ENCODE results near the gene SLC2A1. TPM values are rescaled to one million over a fixed set of nuclear protein-coding genes. Genes with fewer than 3 reads are reported as not detected.

SLC2A1 gene
- total RNA-seq, 1 experiment from 2014 or later, result 90.9 TPM

DNA sequence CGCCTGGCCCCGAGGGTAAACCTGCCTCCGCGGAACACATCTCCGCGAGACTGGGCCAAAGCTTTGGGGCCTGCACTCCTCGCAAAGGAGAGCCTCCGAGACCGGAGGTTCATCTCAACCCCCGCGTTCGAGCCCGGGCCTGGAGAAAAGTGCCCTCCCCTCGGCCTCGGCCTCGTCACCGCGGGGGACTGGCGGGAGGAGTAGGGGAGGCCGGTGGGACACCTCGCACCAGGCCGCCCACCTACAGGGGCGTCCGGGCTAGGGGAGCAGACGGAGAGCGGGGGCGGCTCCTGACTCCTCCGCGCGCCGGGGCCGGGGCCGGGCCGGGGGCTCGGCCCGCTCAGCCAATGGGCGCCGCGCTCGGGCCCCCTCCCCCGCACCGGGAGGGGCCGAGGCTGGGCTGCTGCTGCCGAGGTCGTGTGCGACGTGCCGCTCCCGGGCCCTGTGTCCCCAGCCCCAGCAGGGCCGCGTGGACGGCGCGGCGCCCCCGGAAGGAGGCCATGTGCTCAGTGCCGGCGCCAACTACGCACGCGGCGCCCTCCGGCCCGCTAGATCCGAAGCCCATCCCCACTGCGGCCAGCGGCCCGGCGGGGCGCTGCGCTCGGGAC lies 684 bp downstream of the SLC2A1 start:
- Histone ChIP-seq H3K27me3 (ENCODE audit: control insufficient read depth, insufficient read depth, low read length) (no peaks in the 10 kb centered on the region; the same call in 1 of the 2 replicates), H3K36me3 (replicated peaks; ENCODE audit: control insufficient read depth, insufficient read depth, low read length) (peaks cover 24% of the 10 kb centered on the region)
- peak; percentile 98 for DNase-seq

DNA sequence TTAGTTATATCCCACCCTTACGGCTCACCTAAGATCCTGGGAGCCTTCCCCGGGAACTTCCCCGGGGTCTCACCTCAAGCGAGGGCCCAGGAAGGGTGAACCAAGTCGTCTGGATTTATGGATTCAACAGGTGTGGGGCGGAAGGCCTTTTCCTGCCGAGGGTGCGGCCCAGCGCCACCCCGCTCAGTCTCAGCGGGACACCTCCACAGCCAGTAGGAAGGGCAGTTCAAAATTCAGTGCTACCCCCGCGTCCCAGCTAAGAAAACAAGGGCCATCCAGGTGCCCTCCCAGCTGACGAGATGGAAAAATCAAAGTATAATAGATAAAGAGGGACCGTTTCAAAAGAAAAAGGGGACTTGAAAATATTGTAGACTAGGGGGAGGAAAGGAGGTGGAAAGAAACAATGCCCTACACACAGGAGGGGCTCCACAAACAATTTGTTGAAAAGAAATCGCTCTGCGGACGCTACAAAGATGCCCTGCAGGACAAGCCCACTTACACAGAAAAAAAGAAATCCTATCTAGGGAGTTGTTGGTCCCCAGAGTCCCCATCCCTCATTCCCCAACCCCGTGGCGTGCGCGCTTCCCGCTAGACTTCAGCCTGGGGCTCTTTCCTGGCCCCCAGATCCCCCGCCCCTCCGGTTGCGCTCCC lies 1.3 kb downstream of the SLC2A1 start:
- H3K4me3 ChIP-seq (ENCODE audit: insufficient read depth, low read depth, low read length), result peak overlapping the region; percentile 100
- DNase-seq, result peak; percentile 57
- H3K36me3 ChIP-seq (replicated peaks; ENCODE audit: control insufficient read depth, insufficient read depth, low read length), result peaks cover 30% of the 10 kb centered on the region
- H3K27me3 ChIP-seq (ENCODE audit: control insufficient read depth, insufficient read depth, low read length), result no peaks in the 10 kb centered on the region; the same call in 1 of the 2 replicates

More for the DNA sequence above, 684 bp downstream of the SLC2A1 start:
- peak overlapping the region; percentile 100 for H3K4me3 ChIP-seq (ENCODE audit: insufficient read depth, low read depth, low read length)

DNA sequence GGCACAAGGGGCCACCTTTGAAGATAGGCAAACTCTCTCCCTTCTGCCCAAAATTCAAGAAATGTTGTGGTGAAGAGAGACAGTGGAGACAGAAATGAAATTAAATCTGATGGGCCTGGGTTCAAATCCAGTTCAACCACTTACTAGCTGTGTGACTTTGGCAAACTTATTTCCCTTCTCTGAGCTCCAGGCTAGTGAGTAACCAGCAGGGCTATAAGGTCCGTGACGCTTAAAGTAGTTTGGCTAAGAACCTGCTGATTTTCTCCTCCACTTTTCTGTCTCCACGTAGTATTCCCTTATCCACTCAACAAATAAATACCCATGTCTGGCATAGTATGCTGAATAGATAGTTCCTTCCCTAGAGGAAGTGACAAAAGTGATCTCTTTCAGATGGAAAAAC lies 1.9 kb downstream of the SLC2A1 start:
- Histone ChIP-seq H3K27me3 (ENCODE audit: control insufficient read depth, insufficient read depth, low read length) (no peaks in the 10 kb centered on the region; the same call in 1 of the 2 replicates), H3K4me3 (ENCODE audit: insufficient read depth, low read depth, low read length) (peak overlapping the region; percentile 100), H3K36me3 (replicated peaks; ENCODE audit: control insufficient read depth, insufficient read depth, low read length) (peaks cover 35% of the 10 kb centered on the region)
- DNase-seq, result no peak

DNA sequence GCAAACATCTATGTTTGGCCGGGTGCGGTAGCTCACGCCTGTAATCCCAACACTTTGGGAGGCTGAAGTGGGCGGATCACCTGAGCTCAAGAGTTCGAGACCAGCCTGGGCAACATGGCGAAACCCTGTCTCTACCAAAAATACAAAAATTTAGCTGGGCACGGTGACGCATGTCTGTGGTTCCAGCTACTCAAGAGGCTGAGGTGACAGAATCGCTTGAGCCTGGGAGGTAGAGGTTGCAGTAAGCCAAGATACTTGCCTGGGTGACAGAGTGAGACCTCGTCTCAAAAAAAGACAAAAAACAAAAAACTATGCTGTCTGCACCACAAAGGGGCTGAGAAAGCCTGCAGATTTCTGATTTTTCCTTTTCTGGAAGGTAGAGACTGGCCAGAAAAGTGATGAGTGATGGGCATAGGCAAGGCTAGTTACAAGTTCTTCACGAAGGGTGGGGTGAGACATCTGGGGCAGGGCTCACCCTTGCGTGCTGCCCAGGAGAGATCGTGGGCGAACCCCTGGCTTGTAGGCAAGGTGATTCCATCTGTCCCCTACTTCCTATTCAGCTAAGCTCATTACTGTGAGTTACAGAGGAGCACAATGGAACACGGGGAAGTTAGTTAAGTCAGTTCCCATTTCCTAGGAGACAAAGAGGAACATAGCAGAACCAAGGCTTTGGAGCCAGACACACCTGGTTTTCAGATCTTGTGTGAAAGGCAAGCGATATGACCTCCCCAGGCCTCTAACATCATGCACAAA lies 3.2 kb downstream of the SLC2A1 start:
- Histone ChIP-seq H3K27me3 (ENCODE audit: control insufficient read depth, insufficient read depth, low read length) (no peaks in the 10 kb centered on the region; the same call in 1 of the 2 replicates), H3K4me3 (ENCODE audit: insufficient read depth, low read depth, low read length) (no peak overlapping the region; the same call in 1 of the 2 replicates), H3K36me3 (replicated peaks; ENCODE audit: control insufficient read depth, insufficient read depth, low read length) (peaks cover 37% of the 10 kb centered on the region)
- no peak for DNase-seq

DNA sequence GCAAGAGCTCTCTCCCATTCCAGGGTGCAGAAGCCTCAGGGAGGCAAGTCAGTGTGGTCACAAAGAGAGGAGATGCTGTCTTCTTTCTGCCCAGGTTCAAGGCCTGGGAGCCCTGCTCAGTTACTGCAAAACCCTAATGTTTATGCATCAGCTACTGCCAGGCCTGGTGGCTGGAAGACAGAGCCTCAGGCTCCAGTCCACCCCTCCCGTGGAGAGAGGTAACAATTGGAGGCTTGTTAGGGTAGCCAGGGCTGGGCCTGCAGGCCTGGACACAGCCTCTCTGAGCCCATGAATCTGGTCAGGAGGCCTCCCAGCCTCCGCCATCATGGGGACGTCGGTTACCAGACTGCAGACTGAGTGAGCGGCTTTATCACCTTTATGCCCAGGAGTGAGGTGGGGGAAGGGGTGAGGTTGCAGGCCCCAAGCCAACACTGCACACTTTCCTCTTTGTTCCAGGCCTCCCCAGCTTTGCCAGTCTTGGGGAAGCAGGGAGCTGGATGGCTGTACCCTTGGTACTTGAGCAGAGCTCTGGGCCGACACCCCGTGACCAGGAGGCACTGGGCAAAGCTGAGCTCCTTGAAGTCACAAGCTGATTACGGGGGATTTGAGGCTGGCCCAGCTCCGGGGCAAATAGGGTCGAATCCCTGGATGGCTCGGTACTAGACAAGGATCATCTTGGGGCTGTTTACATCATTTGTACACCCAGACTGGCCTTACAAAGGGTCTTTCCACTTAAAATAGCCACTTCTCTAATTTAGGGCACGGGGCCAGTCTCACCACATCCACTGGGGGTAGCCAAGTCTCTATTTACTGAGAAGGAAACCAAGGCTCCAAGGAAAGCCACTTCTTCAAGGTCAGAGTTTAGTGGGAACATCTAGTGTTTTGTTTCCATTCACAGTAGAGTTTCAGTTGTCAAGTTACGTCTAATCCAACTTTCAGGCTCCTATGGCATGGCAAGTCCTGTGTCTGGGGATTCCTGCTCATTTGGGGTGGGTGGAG lies 5.2 kb downstream of the SLC2A1 start:
- no peak for DNase-seq
- Histone ChIP-seq H3K4me3 (ENCODE audit: insufficient read depth, low read depth, low read length) (no peak overlapping the region), H3K27me3 (ENCODE audit: control insufficient read depth, insufficient read depth, low read length) (no peaks in the 10 kb centered on the region), H3K36me3 (replicated peaks; ENCODE audit: control insufficient read depth, insufficient read depth, low read length) (peaks cover 38% of the 10 kb centered on the region)

DNA sequence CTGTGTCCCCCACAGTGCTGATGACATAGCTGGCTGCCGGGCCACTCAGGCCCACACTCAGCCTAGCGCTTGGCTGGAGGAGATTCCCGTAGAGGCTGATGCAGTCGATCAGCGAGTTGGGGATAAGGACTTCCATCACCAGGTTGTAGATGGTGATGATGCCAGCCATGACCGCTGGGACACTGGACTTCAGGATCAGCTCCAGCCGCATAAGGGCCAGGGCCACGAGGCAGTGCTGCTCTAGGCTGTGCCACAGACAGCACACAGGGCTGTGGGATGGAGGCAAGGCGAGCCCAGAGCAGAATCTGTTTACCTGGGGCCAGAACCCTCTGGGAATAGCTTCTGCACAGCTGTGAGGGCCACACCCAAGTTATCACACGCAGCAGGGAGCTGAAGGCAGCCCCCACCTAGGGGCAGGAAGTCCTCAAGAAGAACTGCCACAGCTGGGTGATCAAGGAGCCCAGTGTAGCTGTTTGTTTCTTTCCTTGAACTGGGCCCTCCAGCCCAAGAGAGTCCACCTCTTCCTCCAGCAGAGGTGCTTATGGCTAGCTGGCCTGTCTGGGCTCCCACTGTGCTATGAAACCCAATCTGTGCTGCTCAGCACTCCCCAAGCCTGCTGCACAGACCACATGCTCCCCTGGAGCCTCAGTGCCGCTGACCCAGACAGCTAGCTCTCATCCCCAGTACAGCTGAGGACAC lies 6.2 kb downstream of the SLC2A1 start:
- Histone ChIP-seq H3K27me3 (ENCODE audit: control insufficient read depth, insufficient read depth, low read length) (no peaks in the 10 kb centered on the region), H3K4me3 (ENCODE audit: insufficient read depth, low read depth, low read length) (no peak overlapping the region), H3K36me3 (replicated peaks; ENCODE audit: control insufficient read depth, insufficient read depth, low read length) (peaks cover 41% of the 10 kb centered on the region)
- DNase-seq, result no peak

DNA sequence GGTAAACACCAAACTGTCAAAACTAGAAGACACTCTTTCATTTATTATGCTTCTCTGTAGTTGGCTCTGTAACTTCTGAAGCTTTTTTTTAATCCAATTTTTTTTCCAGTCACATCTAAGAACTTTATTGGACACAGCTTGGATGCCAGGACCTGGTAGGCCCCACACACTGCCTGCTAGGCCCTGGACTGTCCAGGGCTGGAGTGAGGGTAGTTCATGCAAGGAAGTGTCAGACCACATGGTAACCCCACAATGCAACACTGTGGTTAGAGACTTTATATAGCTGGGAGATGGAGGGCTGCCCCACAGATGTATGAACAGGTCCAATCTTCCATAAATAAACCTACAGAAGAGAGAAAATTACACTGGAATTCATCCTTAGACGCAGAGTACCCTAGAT lies 7.1 kb downstream of the SLC2A1 start:
- Histone ChIP-seq H3K36me3 (replicated peaks; ENCODE audit: control insufficient read depth, insufficient read depth, low read length) (peaks cover 43% of the 10 kb centered on the region), H3K27me3 (ENCODE audit: control insufficient read depth, insufficient read depth, low read length) (no peaks in the 10 kb centered on the region), H3K4me3 (ENCODE audit: insufficient read depth, low read depth, low read length) (no peak overlapping the region)
- DNase-seq, result no peak

DNA sequence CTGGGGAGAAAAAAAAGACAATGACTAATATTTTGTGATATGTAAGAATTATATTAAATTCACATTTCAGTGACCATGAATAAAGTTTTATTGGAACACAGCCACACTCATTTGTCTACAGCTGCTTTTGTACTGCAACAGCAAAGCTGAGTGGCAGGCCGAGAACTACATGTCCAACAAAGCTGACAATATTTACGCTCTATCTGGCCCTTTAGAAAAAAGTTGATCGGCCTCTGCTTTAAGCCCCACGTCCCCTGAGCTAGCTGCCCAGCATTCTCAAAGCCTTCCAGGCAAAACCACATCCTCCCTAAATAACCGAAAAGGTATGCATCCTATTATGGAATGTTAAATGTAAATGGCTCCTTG lies 8.6 kb downstream of the SLC2A1 start:
- no peaks in the 10 kb centered on the region for H3K27me3 ChIP-seq (ENCODE audit: control insufficient read depth, insufficient read depth, low read length)
- H3K36me3 ChIP-seq (replicated peaks; ENCODE audit: control insufficient read depth, insufficient read depth, low read length), result peaks cover 39% of the 10 kb centered on the region
- H3K4me3 ChIP-seq (ENCODE audit: insufficient read depth, low read depth, low read length), result no peak overlapping the region
- no peak for DNase-seq

DNA sequence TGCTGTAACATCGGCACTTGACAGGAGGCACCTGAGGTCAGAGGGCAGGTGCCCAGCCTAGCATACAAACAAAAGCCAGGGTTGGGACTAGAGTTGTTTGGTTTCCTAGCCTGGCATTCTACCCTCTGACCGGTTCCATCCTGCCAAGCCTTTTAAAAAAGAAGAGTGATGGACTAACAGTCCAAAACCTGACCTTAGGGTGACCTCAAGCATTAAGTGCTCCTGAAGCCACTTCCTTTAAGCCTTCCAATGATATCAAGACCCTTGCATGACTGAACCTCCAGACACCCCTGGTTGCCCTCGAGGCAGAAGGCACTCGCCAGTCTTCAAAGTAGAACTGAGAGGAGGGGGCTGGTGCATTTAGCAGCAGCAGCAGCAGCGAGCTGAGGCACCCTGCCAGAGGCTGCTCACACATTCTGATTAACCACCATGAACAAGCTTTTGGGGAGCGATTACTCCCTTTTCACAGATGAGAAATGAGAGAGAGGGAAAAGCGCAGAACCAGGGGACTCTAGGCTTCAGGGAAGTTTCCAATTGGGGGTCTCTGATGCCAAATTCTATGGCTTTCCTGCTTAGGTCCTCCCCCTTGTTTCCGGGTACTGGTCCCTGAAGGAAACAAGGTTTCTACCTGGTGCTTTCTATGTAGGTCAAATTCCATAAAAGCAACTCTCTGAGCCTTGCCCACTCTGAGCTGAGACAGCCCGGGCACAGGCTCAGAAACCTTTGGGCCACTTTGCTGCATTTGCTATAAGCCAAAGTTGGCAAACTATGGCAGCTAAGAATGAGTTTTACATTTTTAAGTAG lies 9.2 kb downstream of the SLC2A1 start:
- no peak for DNase-seq
- Histone ChIP-seq H3K4me3 (ENCODE audit: insufficient read depth, low read depth, low read length) (no peak overlapping the region), H3K27me3 (ENCODE audit: control insufficient read depth, insufficient read depth, low read length) (no peaks in the 10 kb centered on the region), H3K36me3 (replicated peaks; ENCODE audit: control insufficient read depth, insufficient read depth, low read length) (peaks cover 35% of the 10 kb centered on the region)

DNA sequence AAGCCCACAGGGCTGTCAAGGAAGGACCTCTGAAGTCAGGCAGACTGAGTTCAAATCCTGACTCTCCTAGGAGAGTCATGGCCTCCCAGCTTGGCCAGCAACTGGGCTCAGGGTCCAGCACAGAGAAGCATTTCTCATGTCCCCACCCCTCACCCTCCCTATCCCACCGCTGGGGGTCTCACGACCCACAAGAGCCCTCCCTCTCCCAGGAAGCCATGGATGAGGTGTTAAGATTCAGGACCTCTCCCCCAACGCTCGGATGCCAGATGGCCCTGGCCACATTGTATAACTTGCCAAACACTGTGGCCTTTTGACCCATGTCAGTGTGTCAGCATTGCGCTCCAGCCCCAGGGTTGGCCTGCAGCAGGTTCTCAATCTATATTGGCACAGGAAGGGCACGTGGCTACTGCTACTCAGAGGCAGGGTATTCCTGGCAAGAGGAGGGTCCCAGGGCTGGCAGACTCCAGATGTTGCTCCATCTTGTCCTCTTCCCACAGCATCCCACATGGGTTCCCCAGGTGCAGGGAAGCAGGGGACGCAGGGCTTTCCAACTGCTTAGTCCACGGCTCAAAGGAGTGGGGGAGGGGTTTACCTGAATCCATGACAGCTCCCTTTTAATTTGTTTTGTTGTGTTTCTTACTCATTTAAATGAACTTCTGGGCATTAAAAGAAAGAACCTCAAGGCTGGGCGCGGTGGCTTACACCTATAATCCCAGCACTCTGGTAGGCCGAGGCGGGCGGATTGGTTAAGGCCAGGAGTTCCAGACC lies 10.5 kb downstream of the SLC2A1 start:
- Histone ChIP-seq H3K36me3 (replicated peaks; ENCODE audit: control insufficient read depth, insufficient read depth, low read length) (peaks cover 33% of the 10 kb centered on the region), H3K27me3 (ENCODE audit: control insufficient read depth, insufficient read depth, low read length) (no peaks in the 10 kb centered on the region), H3K4me3 (ENCODE audit: insufficient read depth, low read depth, low read length) (no peak overlapping the region)
- no peak for DNase-seq

DNA sequence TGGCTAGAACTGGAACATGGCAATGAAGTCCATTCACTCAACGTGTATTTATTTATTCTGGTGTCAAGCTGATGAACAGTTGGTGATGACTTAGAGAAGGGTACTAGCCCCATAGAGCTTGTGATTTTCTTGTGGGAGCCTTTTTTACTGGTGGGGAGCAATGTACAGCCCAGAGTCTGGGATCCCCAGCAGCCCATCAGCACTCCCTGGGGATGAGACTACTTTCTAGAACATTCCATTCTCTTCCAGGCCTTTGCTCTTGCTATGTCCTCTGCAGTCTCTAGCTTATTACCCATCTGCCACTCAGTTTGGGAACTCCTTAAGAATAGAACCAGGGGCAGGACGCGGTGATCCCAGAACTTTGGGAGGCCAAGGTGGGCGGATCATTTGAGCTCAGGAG lies 11.6 kb downstream of the SLC2A1 start:
- H3K36me3 ChIP-seq (replicated peaks; ENCODE audit: control insufficient read depth, insufficient read depth, low read length), result peaks cover 32% of the 10 kb centered on the region
- H3K27me3 ChIP-seq (ENCODE audit: control insufficient read depth, insufficient read depth, low read length), result no peaks in the 10 kb centered on the region
- DNase-seq, result no peak
- H3K4me3 ChIP-seq (ENCODE audit: insufficient read depth, low read depth, low read length), result no peak overlapping the region

DNA sequence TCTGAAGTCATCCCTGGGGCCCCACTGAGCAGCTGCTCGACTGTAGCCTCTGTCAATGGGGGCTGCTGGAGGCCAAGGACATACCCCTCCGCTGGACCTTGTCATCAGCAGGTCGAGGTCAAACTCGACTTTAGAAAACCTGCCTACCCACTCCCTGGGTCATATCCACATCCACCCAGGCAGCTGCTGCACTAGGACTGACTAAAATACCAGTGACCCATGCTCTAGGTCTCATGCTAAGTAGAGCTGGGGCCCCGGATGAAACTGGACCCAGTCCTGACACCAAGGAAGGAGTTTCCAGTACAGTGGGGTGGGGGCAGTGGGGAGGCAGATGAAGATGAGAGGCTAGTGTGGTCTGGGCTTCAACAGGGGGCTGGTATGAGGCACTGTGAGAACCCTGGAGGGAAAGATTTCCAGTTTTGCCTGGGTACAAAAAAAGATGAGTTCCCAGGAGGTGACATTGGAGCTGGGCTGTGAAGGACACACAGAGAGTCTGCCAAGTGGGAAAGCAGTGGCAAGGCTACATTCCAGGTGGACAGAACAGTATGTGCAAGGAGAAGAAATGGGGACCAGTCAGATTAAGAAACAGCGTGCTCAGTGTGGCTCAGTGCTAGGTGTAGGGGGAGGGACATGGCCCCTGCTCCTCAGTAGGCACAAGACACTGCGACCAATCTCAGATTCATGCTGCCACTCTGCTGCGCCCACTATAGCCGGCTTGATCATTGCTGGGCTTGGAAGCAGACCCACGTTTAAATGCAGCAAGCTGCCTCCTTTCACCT lies 12.4 kb downstream of the SLC2A1 start:
- no peak for DNase-seq
- Histone ChIP-seq H3K36me3 (replicated peaks; ENCODE audit: control insufficient read depth, insufficient read depth, low read length) (peaks cover 36% of the 10 kb centered on the region), H3K4me3 (ENCODE audit: insufficient read depth, low read depth, low read length) (no peak overlapping the region), H3K27me3 (ENCODE audit: control insufficient read depth, insufficient read depth, low read length) (no peaks in the 10 kb centered on the region)

Measured in H7 (cell line).